Fibroblast of the conjunctiva (primary cell): ENCODE results near the gene KLRF1.

Source experiments
- DNase-seq: peaks from one replicate; pipeline ENCODE4 v3.0.0-alpha.2; 2010; ENCODE audit warnings: low read depth

Gene KLRF1

DNA sequence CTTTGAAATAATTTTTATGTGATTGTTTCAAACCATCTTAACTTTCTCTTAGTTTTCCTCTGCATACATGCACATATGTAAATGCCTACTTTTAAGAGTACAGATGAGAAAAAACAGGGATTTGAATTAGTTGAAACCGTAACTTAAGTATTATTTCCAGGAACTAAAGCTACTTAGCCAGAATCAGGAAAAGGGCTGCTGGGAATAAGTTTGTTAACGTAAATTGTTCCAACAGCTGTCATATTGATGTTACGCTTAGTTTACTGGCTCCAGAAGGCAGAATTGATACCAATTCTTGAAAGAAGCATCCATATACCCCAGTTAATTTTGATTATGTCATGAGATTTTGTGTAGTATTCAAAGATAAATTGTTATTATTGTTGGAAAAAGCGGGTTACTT lies 17.9 kb upstream of the KLRF1 start:
- DNase-seq, result no peak

DNA sequence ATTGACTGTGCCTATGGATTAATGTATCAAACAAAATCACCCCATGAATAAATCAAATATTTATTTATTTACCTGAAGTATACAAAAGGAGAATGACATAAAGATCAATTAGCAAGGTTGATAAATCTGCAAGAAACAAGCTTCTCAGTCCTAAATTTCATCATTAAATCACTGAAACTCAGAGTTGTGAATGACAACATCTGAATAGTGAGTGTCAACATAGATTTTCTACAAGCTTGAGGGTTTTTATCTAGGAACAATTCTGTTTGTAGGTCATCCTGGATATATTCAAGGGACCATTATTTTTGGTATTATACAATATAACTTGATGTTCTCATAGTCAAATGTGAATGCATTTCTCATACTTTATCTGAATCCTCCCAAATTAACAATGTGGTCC lies 17.4 kb upstream of the KLRF1 start:
- no peak for DNase-seq

DNA sequence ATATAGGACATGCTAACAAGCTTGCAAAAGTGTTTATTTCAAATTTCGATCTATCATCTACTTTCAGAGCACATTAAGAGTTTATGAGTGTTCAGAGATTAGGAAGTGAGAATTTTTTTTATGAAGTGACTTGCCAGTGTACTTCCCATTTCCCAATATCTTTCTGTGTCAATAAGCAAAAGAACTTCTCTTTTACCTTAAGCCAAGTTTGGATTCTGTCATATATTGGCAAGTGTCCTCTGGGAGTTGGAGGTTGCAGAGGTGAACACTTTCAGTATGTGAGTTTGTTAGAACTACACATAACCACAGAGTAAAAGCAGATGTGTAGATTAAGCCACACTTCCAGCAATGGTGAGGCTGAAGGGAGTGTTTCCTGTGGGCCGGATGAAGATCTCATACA lies 16.6 kb upstream of the KLRF1 start:
- DNase-seq, result no peak

DNA sequence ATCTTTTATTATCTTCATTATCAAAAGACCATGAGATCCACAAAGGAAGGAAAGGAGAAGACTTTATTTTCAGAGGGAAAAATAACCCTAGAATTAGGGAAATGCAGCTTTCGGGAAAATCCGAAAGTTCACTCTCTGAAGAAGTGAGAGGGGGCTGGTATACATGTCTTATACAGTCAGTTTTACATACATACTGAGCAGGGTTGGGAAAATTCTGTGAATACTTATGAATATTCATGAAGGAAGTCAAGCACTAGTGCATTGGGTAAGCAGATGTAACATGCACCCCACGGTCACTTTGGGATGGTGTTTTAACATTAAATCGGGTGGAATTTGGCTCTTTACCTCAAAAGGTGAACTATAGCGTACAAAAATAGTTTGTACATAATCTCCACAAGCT lies 15.7 kb upstream of the KLRF1 start:
- no peak for DNase-seq

DNA sequence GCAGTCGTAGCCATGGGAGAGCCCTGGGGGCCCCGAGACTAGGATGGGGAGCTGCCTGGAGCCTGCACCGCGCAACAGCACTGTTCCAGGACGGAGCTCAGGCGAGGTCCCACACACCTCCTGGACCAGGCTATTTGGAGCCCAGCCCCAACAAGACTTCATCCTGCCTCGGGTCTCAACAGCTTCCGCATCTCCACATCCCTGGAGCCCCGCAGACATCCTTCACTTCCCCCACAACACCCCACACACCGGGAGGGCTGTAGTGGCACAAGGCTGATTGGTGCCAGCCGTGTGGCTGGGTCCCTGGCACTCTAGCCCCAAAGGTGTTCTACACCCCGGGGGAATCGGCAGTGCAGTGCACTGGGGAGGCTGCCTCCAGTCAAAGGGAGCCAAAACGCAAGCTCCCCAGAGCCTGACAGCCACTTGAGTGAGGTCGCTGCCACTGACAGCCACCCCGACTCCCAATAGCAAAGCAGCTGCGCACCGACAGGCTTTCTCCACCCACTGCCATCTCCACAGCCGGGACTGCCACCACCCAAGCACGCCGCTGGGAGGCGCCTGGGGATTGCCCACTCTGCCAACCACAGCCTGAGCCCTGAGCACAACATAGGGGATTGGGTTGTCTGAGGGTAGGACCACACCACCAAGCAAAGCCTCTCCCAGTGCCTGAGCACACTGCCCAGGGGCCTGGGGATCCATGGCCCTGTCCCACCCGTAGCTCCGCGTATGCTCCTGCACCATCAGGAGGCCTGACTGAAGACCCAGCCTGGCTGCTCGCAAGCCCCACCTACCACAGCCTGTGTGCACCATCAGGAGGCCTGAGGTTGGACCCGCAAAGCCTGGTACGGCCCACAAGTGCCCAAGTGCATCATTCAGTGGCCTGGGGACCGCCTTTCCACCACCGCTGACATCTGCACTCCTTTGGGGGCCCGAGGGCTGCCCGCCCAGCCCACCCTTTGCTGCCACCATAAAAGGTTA lies 13.2 kb upstream of the KLRF1 start:
- DNase-seq, result peak; percentile 12

DNA sequence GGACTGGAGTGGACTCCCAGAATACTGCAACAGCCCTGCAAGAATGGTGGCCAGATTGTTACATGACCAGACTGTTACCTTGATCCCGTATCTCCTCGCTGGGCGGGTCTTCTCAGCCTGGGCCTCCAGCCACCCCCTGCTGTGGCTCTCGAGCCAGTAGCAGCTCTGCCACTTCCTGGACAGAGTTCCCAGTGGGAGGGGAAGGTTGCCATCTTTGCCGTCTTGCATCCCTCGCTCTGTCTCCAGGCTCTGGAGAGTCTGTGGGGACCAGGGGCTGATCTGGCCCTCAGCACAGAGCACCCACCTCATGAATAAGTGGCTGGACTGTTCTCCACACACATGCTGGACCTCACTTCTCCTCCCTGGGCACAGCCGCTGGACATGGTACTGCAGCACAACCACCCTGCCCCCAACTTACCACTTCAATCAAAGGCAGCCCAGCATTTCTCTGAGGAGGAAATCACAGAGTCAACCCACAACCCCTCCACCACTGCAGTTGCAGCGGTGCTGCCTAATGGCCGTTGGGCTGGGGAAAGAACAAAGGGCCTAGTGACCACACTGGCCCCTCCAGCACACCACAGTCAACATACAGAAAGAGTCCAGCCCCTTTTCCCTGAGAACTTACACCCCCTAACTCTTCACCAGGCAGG lies 6.9 kb upstream of the KLRF1 start:
- DNase-seq, result no peak

DNA sequence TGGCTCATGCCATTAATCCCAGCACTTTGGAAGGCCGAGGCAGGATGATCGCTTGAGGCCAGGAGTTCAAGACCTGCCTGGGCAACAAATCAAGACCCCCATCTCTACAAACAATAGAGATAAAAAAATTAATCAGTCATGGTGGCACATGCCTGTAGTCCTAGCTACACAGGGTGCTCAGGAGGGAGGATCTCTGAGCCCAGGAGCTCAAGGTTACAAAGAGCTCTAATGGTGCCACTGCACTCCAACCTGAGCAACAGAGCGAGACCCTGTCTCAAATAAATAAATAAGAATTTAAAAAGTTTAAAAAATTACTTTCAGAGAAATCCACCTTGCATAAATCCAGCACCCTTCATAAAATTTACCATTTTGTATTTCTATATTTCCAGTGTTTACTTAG lies 2.2 kb downstream of the KLRF1 start:
- no peak for DNase-seq

DNA sequence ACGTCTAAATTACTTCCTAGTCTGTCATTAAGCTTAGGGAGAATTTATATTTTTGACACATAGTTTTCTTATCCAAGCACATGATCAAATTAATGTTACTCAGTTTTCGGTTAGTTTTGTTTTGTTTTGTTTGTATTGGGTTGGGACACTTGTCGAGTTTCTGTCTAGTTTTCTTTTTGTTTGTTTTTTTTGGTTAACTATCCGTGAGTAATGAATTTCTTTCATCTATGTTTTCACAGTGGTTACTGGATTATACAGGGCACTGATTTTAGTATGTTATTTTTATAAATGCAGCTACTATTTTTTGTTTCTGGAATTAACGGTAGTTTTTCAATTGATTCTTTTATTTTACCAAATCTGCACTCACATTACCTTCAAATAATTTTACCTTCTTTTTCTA lies 2.7 kb downstream of the KLRF1 start:
- DNase-seq, result no peak

DNA sequence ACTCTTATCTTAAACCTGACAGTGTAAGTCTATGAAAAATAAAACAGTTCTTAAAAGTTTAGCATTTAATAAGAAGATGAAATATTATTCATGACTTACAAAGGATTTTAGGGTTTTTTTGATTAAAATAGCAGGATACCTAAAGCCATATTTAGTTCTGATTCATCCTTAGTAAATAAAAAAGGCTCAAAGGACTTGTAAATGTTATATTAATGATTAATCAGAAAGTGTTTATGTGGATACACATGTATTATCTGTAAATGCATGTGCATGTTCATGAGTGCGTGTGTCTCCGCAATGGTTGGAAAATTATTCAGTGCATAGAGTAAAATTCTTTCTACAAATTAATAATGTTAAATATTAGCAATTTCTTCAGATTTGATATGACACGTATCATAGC lies 4.4 kb downstream of the KLRF1 start:
- no peak for DNase-seq

DNA sequence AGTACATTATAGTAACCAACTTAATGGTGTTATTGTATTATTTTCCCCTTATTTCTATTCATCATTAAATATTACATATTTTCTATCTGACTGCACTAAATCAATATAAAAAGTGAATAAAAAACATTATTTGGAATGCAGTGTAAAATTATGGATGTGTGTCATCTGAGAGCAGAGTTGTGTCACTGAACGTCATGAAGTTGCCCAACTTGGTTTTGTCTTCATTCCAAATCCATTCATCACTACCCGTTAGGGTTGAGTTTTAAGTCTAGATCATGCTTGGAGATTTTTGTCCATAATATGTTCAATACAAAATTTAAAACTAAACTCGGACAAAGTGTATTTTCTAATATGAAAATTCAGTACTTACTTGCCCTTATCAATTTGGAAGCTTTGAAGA lies 16.1 kb downstream of the KLRF1 start:
- no peak for DNase-seq

DNA sequence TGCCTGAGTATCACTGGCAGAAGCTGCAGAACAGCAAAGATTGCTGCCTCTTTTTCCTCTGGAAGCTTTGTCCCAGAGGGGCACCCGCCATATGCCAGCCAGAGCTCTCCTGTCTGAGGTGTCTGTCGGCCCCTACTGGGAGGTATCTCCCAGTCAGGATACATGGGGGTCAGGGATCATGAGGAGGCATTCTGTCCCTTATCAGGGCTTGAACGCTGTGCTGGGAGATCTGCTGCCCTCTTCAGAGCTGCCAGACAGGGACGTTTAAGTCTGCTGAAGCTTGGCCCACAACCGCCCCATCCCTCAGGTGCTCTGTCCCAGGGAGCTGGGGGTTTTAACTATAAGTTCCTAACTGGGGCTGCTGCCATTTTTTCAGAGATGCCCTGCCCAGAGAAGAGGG lies 21.6 kb downstream of the KLRF1 start:
- no peak for DNase-seq

DNA sequence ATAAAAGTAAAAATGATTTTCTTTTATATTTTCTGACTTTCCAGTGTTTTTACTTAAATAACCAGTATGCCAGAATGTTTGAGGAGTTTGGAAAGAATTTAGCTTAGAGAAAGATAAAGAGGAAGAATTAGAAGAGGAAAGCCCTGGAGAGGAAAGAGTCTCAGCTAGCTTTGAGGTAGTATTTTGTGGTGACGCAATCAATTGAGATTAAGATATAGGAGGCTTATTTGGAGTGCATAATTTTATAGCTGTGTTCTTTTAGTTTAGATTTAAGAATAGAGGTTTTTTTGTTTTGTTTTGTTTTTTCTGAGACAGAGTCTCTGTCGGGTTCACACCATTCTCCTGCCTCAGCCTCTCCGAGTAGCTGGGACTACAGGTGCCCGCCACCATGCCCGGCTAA lies 23.8 kb downstream of the KLRF1 start:
- no peak for DNase-seq

DNA sequence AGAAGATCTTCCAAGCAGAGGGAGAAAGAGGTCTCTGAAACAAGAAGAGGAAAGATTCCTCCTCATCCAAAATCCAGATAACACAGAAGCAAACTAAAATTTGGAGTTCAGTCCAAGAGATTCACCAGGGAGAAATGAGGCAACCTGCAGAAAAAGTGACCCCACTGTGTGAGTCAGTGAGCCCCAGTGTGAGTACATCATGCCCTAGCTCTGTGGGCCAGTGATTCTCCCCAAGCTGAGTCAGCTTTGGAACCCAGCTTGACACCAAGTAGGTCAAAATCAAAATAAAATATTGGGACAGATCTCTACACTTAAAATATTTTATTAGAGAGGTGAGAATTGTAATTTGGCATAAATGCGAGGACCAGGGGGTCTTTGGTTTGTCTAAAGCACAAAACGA lies 24.6 kb downstream of the KLRF1 start:
- DNase-seq, result no peak

DNA sequence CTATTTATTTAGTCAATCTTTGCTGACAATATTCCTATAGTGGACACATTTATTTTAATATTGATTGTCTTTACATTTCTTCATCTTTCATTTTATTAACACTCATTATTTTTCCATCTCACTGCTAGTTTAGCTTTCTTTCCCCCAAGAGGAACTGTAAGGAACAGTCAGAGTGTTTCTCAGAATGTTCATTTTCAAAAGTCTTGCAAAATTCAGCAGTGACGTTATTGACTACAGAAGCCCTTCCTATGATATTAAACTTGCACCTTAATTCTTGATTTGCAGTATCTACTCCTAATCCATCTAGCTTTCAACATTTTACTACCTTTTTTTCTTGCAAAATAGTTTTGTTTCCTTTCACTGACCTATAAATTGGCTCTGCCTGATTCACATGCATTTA lies 28.9 kb downstream of the KLRF1 start:
- no peak for DNase-seq

DNA sequence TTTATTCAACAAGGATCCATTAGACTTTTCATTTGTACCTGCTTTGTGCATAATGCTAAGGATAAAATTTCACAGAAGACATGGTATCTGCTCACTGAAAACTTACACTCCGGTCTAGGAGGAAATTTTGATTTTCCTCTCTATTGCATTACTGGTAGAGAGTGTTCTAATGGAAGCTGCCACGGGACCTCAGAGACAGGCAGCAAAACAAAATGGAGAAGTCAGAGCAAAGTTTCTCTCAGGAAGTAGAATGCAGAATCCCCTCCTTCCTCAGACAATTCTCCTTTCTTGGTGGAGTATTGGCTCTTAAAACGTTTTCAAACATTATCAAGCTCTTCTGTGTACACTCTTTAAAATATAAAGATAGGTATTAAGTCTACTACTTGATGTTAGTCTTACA lies 29.6 kb downstream of the KLRF1 start:
- DNase-seq, result no peak

DNA sequence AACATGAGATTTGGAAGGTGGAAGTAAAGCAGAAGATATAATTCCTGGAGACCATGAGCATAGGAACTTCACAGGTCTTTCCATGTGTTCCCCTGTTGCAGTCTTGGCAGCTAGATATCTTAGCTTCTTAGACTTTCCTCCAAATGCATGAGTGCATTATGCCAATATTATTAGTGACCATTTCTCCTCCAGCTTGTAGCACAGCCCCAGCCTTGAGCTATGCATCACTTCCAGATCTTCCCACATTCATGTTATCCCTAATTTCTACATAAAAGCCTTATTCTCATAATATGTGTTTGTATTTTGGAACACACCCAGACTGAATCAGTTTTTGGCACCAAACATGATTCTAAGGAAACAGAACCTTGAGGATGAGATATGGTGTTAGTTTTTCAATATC lies 30.9 kb downstream of the KLRF1 start:
- no peak for DNase-seq

DNA sequence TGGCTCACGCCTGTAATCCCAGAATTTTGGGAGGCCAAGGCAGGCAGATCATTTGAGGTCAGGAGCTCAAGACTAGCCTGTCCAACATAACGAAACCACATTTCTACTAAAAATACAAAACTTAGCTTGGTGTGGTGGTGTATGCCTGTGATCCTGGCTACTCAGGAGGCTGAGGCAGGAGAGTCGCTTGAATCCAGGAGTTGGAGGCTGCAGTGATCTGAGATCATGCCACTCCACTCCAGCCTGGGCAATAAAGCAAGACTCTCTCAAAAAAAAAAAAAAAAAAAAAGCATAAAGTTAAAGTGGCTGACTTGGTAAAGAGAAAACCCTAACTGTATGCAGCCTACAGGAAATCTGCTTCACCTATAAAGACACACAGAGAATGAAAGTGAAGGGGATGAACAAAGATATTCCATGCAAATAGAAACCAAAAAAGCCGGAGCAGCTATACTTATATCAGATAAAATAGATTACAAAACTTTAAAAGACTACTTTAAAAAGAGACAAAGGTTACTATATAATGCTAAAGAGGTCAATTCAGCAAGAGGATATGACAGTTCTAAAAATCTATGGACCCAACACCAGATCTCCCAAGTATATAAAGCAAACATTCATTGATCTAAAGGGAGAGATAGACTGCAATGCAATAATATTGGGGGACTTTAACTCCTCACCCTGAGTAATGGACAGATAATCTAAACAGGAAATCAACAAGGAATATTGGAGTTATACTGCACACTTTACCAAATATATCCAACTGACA lies 37.8 kb downstream of the KLRF1 start:
- no peak for DNase-seq

DNA sequence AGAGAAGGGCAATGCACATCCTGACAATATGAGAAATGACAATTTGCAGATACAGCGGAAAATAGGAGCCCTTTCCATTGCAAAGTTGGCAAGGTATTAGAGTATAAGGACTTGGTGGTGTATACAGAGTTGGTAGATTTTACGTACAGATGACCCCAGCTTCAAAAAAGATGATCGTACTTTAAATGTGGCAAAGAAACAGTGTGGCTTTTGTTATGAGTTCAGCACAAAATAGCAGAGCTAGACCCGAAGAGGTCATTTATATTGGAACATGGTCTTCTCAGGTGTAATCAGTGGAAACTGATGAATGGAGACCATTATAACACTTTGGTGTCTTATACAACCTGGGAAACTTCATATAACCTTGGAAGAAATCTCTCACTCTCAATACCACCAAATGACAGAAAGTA lies 39.6 kb downstream of the KLRF1 start:
- DNase-seq, result no peak

DNA sequence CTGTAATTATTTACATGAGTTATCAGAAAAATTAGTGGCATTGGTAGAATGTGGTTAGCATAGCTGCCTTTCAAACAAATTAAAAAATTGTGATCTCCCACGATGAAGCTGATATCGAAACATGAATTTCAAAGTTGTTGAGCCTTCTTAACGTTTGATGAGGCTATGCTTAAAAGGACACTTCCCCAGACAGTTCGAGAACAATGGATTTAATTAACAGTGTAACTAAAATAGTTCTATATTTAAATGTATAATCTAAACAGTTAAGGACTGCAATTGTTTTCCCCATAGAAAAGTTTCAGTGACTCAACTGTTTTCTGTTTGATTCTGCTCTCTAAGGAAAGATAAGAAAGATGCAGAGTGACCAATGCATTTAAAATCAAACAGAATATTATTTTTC lies 40.2 kb downstream of the KLRF1 start:
- DNase-seq, result no peak

DNA sequence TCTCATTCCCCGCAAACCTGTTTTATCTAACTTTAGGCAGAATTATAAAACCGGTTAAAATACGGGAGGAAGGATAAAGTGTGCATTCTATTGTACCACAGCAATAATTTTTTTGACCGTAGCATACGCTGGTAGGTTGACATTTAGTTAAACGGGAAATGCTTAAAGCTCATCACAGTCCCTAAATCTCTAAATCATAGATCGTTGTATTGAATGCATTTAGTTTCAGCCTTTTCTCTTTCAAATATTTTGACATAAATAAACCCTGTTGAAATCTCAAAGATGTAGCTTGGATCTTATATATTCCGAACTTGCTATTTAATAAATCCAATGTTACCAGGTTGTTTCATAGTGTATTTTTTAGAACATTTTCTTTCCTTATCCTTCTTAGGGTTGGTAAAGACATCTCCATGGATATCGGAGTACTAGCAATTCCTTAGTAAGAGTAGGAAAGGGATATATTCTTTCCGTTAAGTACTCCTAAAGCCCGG lies 41.1 kb downstream of the KLRF1 start:
- DNase-seq, result no peak

DNA sequence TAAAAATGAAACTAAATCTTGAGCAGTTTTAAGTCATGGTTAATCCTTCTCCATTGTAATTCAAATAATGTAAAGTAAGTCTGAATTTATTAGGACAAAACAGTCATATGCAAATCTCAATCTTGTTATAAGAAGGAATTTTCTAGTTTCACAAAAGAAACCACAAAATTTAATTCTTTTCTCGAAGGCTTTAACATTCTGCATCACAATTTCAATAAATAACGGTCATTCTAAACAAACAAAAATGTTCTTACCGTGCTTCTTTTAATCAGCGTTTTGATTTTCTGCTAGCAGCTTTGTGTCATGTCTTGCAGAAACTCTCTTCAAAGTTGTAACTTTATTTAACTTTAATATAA lies 41.6 kb downstream of the KLRF1 start:
- no peak for DNase-seq

DNA sequence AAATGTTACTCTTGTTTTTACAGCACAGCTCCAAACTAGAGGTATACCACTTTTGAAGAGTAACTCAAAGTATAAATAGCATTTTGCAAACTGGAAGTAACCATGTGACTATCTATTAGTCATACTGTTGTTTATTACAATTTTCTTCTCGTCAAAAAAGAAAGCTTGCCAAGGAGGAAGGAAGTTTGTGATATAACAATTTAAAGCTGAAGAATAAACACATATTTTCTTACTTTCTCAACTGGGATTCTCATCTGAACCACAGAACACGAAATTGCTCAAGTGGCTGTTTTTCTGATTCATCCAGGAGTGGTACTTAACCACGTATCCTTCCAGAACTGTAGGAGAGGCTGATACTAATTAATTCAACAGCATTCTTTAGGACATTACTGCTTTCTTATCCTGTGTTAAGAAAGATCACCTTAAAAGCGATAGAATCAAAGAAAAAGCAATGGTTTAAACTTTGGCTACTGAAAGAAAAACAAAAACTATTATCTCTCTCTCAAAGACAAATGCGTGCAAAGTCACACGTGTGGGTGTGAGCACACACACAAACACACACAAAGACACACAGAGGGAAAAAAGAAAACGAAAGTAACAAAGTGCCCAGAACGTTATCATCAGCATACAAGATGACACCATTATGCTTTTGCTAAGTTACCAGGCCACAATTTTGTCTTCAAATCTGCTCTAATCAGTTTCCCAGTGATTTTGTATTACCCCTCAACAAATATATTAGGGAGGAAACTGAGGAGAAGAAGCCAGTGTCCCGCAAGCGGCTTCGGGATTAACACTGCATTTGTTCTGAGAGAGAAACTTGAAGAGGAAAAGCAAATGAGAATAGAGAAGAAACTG lies 42.3 kb downstream of the KLRF1 start, which contains the start of gene CLEC2B:
CLEC2B (minus strand) TSS at position 48 of the 855 bp plus-strand sequence.
- DNase-seq, result peak; percentile 44
